Smooth muscle cell (in vitro differentiated cells): ENCODE results near the gene RMND5B. TPM values are rescaled to one million over a fixed set of nuclear protein-coding genes. Genes with fewer than 3 reads are reported as not detected.
"Not testable (repeated sequence)": the region's sequence is repeated elsewhere in the genome, so short reads cannot be mapped to it uniquely, and the experiment has no call there.

Source experiments
- DNase-seq: peaks from one replicate; lab custom pipeline; 2025; ENCODE audit not compliant: unreplicated experiment; lab: John Stamatoyannopoulos, UW
- H2AFZ ChIP-seq: fragments of 200-600 bp; sonication (generic); 2 replicates; pipeline ENCODE4 v1.6.0; 2016; ENCODE audit warnings: antibody characterized with exemption, low read depth, mild to moderate bottlenecking
- H3F3A ChIP-seq: fragments of 200-600 bp; sonication (generic); 2 replicates; pipeline ENCODE4 v1.6.0; 2017; ENCODE audit warnings: antibody characterized with exemption, low read depth
- H3K27ac ChIP-seq: fragments of 200-600 bp; sonication (generic); 2 replicates; pipeline ENCODE4 v1.5.1; 2016; ENCODE audit warnings: low read depth, mild to moderate bottlenecking
- H3K27me3 ChIP-seq: fragments of 200-600 bp; sonication (generic); 2 replicates; pipeline ENCODE4 v1.6.1; 2016; ENCODE audit warnings: low read depth, mild to moderate bottlenecking
- H3K36me3 ChIP-seq: fragments of 200-600 bp; sonication (generic); 2 replicates; pipeline ENCODE4 v1.5.1; 2016; ENCODE audit warnings: low read depth
- H3K4me1 ChIP-seq: fragments of 200-600 bp; sonication (generic); 2 replicates; pipeline ENCODE4 v1.5.1; 2016; ENCODE audit warnings: low read depth
- H3K4me2 ChIP-seq: fragments of 200-600 bp; sonication (generic); 2 replicates; pipeline ENCODE4 v1.6.0; 2016; ENCODE audit warnings: mild to moderate bottlenecking
- H3K4me3 ChIP-seq: fragments of 200-600 bp; sonication (generic); 2 replicates; pipeline ENCODE4 v1.5.1; 2016; ENCODE audit warnings: mild to moderate bottlenecking
- H3K79me2 ChIP-seq: fragments of 200-600 bp; sonication (generic); 2 replicates; pipeline ENCODE4 v1.6.0; 2016; ENCODE audit warnings: low read depth, mild to moderate bottlenecking
- H3K9ac ChIP-seq: fragments of 200-600 bp; sonication (generic); 2 replicates; pipeline ENCODE4 v1.6.0; 2016; ENCODE audit warnings: low read depth
- H3K9me3 ChIP-seq: fragments of 200-600 bp; sonication (generic); replicated peaks from 2 replicates; pipeline ENCODE4 v1.5.1; 2016; ENCODE audit warnings: low read depth
- H4K20me1 ChIP-seq: fragments of 200-600 bp; sonication (generic); 2 replicates; pipeline ENCODE4 v1.6.0; 2016; ENCODE audit warnings: low read depth
- CTCF ChIP-seq: fragments of 200-600 bp; sonication (generic); IDR thresholded peaks from 2 replicates; pipeline ENCODE4 v1.5.1; 2017; ENCODE audit warnings: borderline replicate concordance, mild to moderate bottlenecking, antibody characterized with exemption; ENCODE audit not compliant: insufficient read depth, poor library complexity, severe bottlenecking
- WGBS: methylation state at CpG from one replicate; pipeline ENCODE4 v1.1.7; 2016; ENCODE audit warnings: low lambda C conversion rate; 5-methylcytosine and 5-hydroxymethylcytosine counted together
- polyA plus RNA-seq: library from polyadenylated mRNA; unstranded; fragments of >200 nt; fragmentation: Nextera tagmentation; extraction: Ambion mirVana; gene quantifications from 2 replicates; pipeline ENCODE4 v1.2.1, GENCODE V29; 2016
- total RNA-seq: library from RNA; depleted of rRNA; stranded (reverse); fragments of >200 nt; gene quantifications from 2 replicates; pipeline ENCODE4 v1.2.3, GENCODE V29; 2014

RMND5B gene
- total and polyA plus RNA-seq, 2 experiments from 2014 or later: 18.2 to 20.8 TPM

DNA sequence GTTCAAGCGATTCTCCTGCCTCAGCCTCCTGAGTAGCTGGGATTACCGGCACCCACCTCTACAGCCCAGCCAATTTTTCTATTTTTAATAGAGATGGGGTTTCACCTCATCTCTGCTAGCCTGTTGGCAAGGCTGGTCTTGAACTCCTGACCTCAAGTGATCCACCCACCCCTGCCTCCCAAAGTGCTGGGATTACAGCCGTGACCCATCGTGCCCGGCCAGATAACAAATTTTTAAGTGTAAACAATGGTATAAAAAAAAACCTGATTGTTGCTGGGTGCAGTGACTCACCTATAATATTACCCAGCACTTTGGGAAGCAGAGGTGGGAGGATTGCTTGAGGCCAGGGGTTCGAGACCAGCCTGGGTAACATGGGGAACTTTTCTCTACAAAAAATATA is 45.5 kb upstream of the RMND5B start:
- Histone ChIP-seq H3K4me2 (no peak overlapping the region), H3K9me3 (no peaks in the 10 kb centered on the region), H2AFZ (no peak overlapping the region), H3K27ac (no peak overlapping the region), H3K4me1 (no peaks in the 10 kb centered on the region), H3K9ac (no peak overlapping the region), H3K36me3 (no peaks in the 10 kb centered on the region), H3K4me3 (no peak overlapping the region), H3F3A (no peaks in the 10 kb centered on the region), H3K79me2 (no peaks in the 10 kb centered on the region), H4K20me1 (no peaks in the 10 kb centered on the region), H3K27me3 (no peaks in the 10 kb centered on the region)
- no peak for TF ChIP-seq CTCF
- DNase-seq: no peak
- 80% methylated on average over 6 of the region's 6 CpGs for WGBS

DNA sequence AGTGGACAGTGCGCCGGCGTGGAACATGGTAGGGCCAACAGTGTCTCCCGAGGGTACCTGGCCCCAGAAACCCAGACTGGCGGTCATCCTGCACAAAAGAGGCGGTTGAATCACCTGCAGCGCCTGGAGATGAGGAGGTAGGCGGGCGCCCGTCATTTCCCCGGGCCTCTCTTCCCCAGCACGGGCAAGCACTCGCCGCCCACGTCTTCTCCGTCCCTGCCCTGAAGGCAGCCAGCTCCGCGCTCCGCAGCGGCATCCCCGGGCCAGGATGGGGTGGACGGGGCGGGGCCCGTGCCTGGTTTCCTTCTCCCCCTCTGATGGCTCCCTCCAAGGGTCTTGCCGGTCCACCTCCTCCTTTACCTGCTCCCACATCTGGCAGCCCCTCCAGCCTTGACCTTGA is 44.5 kb upstream of the RMND5B start:
- no peak overlapping the region for H3K4me2 ChIP-seq
- H3K27me3 ChIP-seq: no peaks in the 10 kb centered on the region
- no peaks in the 10 kb centered on the region for H3K9me3 ChIP-seq
- no peak for DNase-seq
- no peak overlapping the region for H3K9ac ChIP-seq
- H3F3A ChIP-seq: no peaks in the 10 kb centered on the region
- H2AFZ ChIP-seq: no peak overlapping the region
- no peak for TF ChIP-seq CTCF
- 48% methylated on average over 25 of the region's 25 CpGs for WGBS
- no peaks in the 10 kb centered on the region for H3K79me2 ChIP-seq
- H3K27ac ChIP-seq: no peak overlapping the region
- no peak overlapping the region for H3K4me3 ChIP-seq
- H3K36me3 ChIP-seq: no peaks in the 10 kb centered on the region
- no peaks in the 10 kb centered on the region for H3K4me1 ChIP-seq
- no peaks in the 10 kb centered on the region for H4K20me1 ChIP-seq

DNA sequence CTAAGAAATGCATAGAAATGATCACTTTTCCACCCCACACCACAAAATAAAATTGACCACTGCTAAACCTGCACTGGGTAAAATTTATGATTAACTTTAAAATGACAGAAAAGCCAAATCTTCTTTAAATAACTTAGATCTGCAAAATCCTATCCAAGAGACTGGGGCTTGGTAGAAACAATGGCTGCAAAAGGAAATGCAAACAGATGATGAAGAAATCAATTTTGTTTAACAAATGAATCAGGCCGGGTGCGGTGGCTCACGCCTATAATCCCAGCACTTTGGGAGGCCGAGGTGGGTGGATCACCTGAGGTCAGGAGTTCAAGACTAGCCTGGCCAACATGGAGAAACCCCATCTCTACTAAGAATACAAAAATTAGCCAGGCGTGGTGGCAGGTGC is 43.6 kb upstream of the RMND5B start:
- not testable (repeated sequence) for H3K36me3 ChIP-seq, H3K4me1 ChIP-seq, H3K27me3 ChIP-seq, DNase-seq, H3K79me2 ChIP-seq, H2AFZ ChIP-seq, H3K9me3 ChIP-seq, H3K4me3 ChIP-seq, H4K20me1 ChIP-seq, H3K4me2 ChIP-seq, H3K27ac ChIP-seq, H3F3A ChIP-seq, H3K9ac ChIP-seq
- 92% methylated on average over 5 of the region's 5 CpGs for WGBS

DNA sequence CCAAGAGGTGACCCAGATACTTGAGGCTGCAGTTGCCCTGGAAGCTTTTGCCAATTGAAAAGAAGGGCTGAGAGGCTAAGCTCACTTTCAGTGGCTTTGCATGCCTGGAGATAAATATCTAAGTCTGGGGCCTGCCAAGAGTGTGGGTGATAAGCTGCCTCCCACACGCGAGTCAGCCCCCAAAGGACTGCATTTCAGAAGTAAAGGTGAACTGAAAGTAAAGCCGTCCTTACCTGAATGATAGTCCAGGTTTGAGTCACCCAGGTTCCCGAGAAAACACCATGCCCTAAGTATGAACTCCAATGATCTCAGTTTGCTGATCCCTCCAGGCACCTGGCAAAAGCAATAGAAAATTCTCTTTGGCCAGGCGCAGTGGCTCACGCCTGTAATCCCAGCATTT is 40.0 kb upstream of the RMND5B start:
- no peaks in the 10 kb centered on the region for H3K4me1 ChIP-seq
- H3K4me2 ChIP-seq: no peak overlapping the region
- H3K4me3 ChIP-seq: no peak overlapping the region
- no peak for TF ChIP-seq CTCF
- no peak for DNase-seq
- WGBS: 74% methylated on average over 6 of the region's 6 CpGs
- H3K36me3 ChIP-seq: no peaks in the 10 kb centered on the region
- no peak overlapping the region for H2AFZ ChIP-seq
- no peaks in the 10 kb centered on the region for H3K27me3 ChIP-seq
- no peak overlapping the region for H3K27ac ChIP-seq
- no peaks in the 10 kb centered on the region for H3F3A ChIP-seq
- no peaks in the 10 kb centered on the region for H3K79me2 ChIP-seq
- H4K20me1 ChIP-seq: no peaks in the 10 kb centered on the region
- H3K9ac ChIP-seq: no peak overlapping the region
- H3K9me3 ChIP-seq: no peaks in the 10 kb centered on the region
